PC-9 (cell line): ENCODE results near the gene SSBP4. TPM values are rescaled to one million over a fixed set of nuclear protein-coding genes. Genes with fewer than 3 reads are reported as not detected.

Experiments used
- BruUV-seq: library from RNA; stranded (reverse); fragments of 400-500 nt; replicated peaks from 2 replicates; lab custom pipeline; 2021; lab: Mats Ljungman, UMichigan
- CTCF ChIA-PET: fragments of 300-600 bp; sonication (Branson Sonifier 250); formaldehyde crosslinking; loops from one replicate; lab custom pipeline; 2022; ENCODE audit warnings: antibody characterized with exemption; lab: Charles Lee
- POLR2A ChIA-PET: fragments of 300-600 bp; sonication (Branson Sonifier 250); formaldehyde crosslinking; loops from one replicate; lab custom pipeline; 2022; ENCODE audit warnings: antibody characterized with exemption; ENCODE audit not compliant: unreplicated experiment; lab: Charles Lee
- DNase-seq, 2 experiments: peaks; one replicate each; pipeline versions ENCODE4 v3.0.0 to v3.0.0-alpha.2; 2015 to 2022; ENCODE audit warnings: mixed read lengths in 1 of 2
- H2AFZ ChIP-seq: fragments of 200-600 bp; sonication (generic); 2 replicates; pipeline ENCODE4 v1.8.1; 2017; ENCODE audit warnings: antibody characterized with exemption
- H3F3A ChIP-seq: fragments of 200-600 bp; sonication (generic); 2 replicates; pipeline ENCODE4 v1.8.1; 2017; ENCODE audit warnings: antibody characterized with exemption, mild to moderate bottlenecking, low read depth; ENCODE audit not compliant: insufficient read depth
- H3K27ac ChIP-seq: fragments of 200-600 bp; sonication (generic); 2 replicates; pipeline ENCODE4 v1.6.1; 2016; ENCODE audit warnings: mixed run types
- H3K27me3 ChIP-seq: fragments of 200-600 bp; sonication (generic); 2 replicates; pipeline ENCODE4 v1.6.1; 2016; ENCODE audit warnings: low read depth, mixed run types; ENCODE audit not compliant: insufficient read depth
- H3K36me3 ChIP-seq: fragments of 200-600 bp; sonication (generic); 2 replicates; pipeline ENCODE4 v1.6.1; 2016; ENCODE audit warnings: low read depth, mixed run types
- H3K4me1 ChIP-seq: fragments of 200-600 bp; sonication (generic); replicated peaks from 2 replicates; pipeline ENCODE4 v1.6.1; 2016; ENCODE audit warnings: mixed run types; ENCODE audit not compliant: insufficient read depth
- H3K4me2 ChIP-seq: fragments of 200-600 bp; sonication (generic); 2 replicates; pipeline ENCODE4 v1.6.1; 2017; ENCODE audit warnings: mixed run types
- H3K4me3 ChIP-seq: fragments of 200-600 bp; sonication (generic); 2 replicates; pipeline ENCODE4 v1.6.1; 2016; ENCODE audit warnings: mixed run types
- H3K79me2 ChIP-seq: fragments of 200-600 bp; sonication (generic); 2 replicates; pipeline ENCODE4 v1.6.1; 2017; ENCODE audit warnings: low read depth, mixed run types
- H3K9me2 ChIP-seq: fragments of 200-600 bp; sonication (generic); 2 replicates; pipeline ENCODE4 v1.8.1; 2017; ENCODE audit warnings: mild to moderate bottlenecking; ENCODE audit not compliant: insufficient read depth
- H3K9me3 ChIP-seq: fragments of 200-600 bp; sonication (generic); 2 replicates; pipeline ENCODE4 v1.8.1; 2016; ENCODE audit warnings: low read depth; ENCODE audit not compliant: insufficient read depth
- H4K20me1 ChIP-seq: fragments of 200-600 bp; sonication (generic); 2 replicates; pipeline ENCODE4 v1.8.1; 2017; ENCODE audit not compliant: insufficient read depth
- EZH2 ChIP-seq: fragments of 200-600 bp; sonication (generic); IDR thresholded peaks from 2 replicates; pipeline ENCODE4 v1.8.0; 2017; ENCODE audit warnings: antibody characterized with exemption, low read depth
- intact Hi-C: fragments of 100-400 bp; cut with micrococcal nuclease; formaldehyde crosslinking; loops from one replicate; pipeline ENCODE4 v1.10.0; 2022; ENCODE audit not compliant: unreplicated experiment
- total RNA-seq: library from RNA; stranded (reverse); gene quantifications from 2 replicates; pipeline ENCODE4 v1.2.3, GENCODE V29; 2021
- TF ChIP-seq, protein P1 (sequence below): fragments of 200-600 bp; sonication (generic); conservative IDR thresholded peaks from 2 replicates; pipeline ENCODE4 v1.6.1; 2017; ENCODE audit warnings: mixed run types, antibody characterized with exemption, mild to moderate bottlenecking, moderate library complexity

SSBP4 gene
- total RNA-seq, 1 experiment from 2014 or later, result 56.6 TPM

- ChIA-PET CTCF (interaction anchor here (0.5 to 1.1 kb wide), 5 partner anchors 12 to 189 kb away, joined by 3 to 9 read pairs (median 5); no protein-coding TSS in a partner anchor), POLR2A (interaction anchor here (1.1 kb wide), 1 partner anchor 58 kb away, joined by 13 read pairs; no protein-coding TSS in a partner anchor)
- Histone ChIP-seq H3K4me2 (peak overlapping the region; percentile 86), H3F3A (peaks cover 59% of the 10 kb centered on the region), H3K79me2 (peaks cover 31% of the 10 kb centered on the region), H2AFZ (no peak overlapping the region), H3K27me3 (no peaks in the 10 kb centered on the region), H3K4me1 (peaks cover 15% of the 10 kb centered on the region), H3K36me3 (peaks cover 28% of the 10 kb centered on the region), H3K4me3 (peak overlapping the region; percentile 91), H4K20me1 (peaks cover 33% of the 10 kb centered on the region), H3K9me2 (no peaks in the 10 kb centered on the region), H3K9me3 (no peaks in the 10 kb centered on the region), H3K27ac (peak overlapping the region; percentile 73)
- TSS peak; percentile 53 for BruUV-seq
- TF ChIP-seq EZH2, result no peak
- DNase-seq, result peak in 1 of 2 experiments; percentile 48
- intact Hi-C loops, result loop anchor here (1.0 kb wide), 1 partner anchor 37 kb away; no protein-coding TSS in a partner anchor
Observed at GRCh38 chr19:18386543-18387271, 32.5 kb upstream of the SSBP4 start.

DNA sequence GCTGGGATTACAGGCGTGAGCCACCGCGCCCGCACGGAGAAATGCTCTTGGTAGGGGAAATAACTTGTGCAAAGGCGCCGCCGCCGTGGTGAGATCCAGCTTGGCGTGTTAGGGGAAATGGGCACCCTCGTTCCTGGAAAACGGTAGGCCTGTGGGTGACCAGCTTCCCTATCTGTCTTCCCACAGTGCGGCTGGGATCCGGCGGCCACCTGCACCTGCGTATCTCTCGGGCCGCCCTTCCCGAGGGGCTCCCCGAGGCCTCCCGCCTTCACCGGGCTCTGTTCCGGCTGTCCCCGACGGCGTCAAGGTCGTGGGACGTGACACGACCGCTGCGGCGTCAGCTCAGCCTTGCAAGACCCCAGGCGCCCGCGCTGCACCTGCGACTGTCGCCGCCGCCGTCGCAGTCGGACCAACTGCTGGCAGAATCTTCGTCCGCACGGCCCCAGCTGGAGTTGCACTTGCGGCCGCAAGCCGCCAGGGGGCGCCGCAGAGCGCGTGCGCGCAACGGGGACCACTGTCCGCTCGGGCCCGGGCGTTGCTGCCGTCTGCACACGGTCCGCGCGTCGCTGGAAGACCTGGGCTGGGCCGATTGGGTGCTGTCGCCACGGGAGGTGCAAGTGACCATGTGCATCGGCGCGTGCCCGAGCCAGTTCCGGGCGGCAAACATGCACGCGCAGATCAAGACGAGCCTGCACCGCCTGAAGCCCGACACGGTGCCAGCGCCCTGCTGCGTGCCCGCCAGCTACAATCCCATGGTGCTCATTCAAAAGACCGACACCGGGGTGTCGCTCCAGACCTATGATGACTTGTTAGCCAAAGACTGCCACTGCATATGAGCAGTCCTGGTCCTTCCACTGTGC, 30.9 kb upstream of the SSBP4 start:
- Histone ChIP-seq H2AFZ (no peak overlapping the region), H3K4me2 (peak overlapping the region; percentile 86), H3K9me3 (no peaks in the 10 kb centered on the region), H3K4me3 (peak overlapping the region; percentile 91), H3K79me2 (peaks cover 31% of the 10 kb centered on the region), H3F3A (peaks cover 59% of the 10 kb centered on the region), H3K27ac (peak overlapping the region; percentile 73; the same call in 1 of the 2 replicates), H3K36me3 (peaks cover 28% of the 10 kb centered on the region), H3K27me3 (no peaks in the 10 kb centered on the region), H3K4me1 (peaks cover 15% of the 10 kb centered on the region), H3K9me2 (no peaks in the 10 kb centered on the region), H4K20me1 (peaks cover 33% of the 10 kb centered on the region)
- DNase-seq, result peak; percentile 69 to 74
- TF ChIP-seq EZH2, result no peak
- TF ChIP-seq, protein P1, sequence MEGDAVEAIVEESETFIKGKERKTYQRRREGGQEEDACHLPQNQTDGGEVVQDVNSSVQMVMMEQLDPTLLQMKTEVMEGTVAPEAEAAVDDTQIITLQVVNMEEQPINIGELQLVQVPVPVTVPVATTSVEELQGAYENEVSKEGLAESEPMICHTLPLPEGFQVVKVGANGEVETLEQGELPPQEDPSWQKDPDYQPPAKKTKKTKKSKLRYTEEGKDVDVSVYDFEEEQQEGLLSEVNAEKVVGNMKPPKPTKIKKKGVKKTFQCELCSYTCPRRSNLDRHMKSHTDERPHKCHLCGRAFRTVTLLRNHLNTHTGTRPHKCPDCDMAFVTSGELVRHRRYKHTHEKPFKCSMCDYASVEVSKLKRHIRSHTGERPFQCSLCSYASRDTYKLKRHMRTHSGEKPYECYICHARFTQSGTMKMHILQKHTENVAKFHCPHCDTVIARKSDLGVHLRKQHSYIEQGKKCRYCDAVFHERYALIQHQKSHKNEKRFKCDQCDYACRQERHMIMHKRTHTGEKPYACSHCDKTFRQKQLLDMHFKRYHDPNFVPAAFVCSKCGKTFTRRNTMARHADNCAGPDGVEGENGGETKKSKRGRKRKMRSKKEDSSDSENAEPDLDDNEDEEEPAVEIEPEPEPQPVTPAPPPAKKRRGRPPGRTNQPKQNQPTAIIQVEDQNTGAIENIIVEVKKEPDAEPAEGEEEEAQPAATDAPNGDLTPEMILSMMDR, result peak; percentile 99
- no TSS peak for BruUV-seq
- ChIA-PET POLR2A (interaction anchor here (0.6 kb wide), 1 partner anchor 297 kb away, joined by 5 read pairs; no protein-coding TSS in a partner anchor), CTCF (interaction anchor here (0.6 to 1.1 kb wide), 10 partner anchors 13 to 674 kb away, joined by 3 to 14 read pairs (median 4); no protein-coding TSS in a partner anchor)
- intact Hi-C loops, result no loop called here

- peaks cover 28% of the 10 kb centered on the region for H3K36me3 ChIP-seq
- intact Hi-C loops, result no loop called here
- H3K9me3 ChIP-seq, result no peaks in the 10 kb centered on the region
- H3K79me2 ChIP-seq, result peaks cover 31% of the 10 kb centered on the region
- H3K4me2 ChIP-seq, result peak overlapping the region; percentile 86
- peaks cover 10% of the 10 kb centered on the region for H3K4me1 ChIP-seq
- H3F3A ChIP-seq, result peaks cover 59% of the 10 kb centered on the region
- no peaks in the 10 kb centered on the region for H3K27me3 ChIP-seq
- H3K27ac ChIP-seq, result 0 out of 2 replicates have a peak overlapping the region, but pooled peaks have one; percentile 2
- H3K9me2 ChIP-seq, result no peaks in the 10 kb centered on the region
- H3K4me3 ChIP-seq, result peak overlapping the region; percentile 91
- TF ChIP-seq EZH2, result no peak
- TF ChIP-seq, protein P1, result no peak
- CTCF ChIA-PET, result interaction anchor here (0.6 kb wide), 2 partner anchors 273 to 642 kb away, joined by 3 to 14 read pairs; no protein-coding TSS in a partner anchor
- POLR2A ChIA-PET, result no interaction called here
- BruUV-seq, result no TSS peak
- H4K20me1 ChIP-seq, result peaks cover 33% of the 10 kb centered on the region
- H2AFZ ChIP-seq, result no peak overlapping the region
- DNase-seq, result no peak
Observed at GRCh38 chr19:18388960-18389725, 30.1 kb upstream of the SSBP4 start.
